Limb (tissue), 2 donors: ENCODE measurements around the gene IL19.
"Not testable (repeated sequence)": the region's sequence is repeated elsewhere in the genome, so short reads cannot be mapped to it uniquely, and the experiment has no call there.

Experiments used
- DNase-seq, 2 donors: peaks; one replicate each; pipeline ENCODE4 v3.0.0-alpha.2; 2016; ENCODE audit errors: extremely low spot score in 2 of 2

Gene IL19

DNA sequence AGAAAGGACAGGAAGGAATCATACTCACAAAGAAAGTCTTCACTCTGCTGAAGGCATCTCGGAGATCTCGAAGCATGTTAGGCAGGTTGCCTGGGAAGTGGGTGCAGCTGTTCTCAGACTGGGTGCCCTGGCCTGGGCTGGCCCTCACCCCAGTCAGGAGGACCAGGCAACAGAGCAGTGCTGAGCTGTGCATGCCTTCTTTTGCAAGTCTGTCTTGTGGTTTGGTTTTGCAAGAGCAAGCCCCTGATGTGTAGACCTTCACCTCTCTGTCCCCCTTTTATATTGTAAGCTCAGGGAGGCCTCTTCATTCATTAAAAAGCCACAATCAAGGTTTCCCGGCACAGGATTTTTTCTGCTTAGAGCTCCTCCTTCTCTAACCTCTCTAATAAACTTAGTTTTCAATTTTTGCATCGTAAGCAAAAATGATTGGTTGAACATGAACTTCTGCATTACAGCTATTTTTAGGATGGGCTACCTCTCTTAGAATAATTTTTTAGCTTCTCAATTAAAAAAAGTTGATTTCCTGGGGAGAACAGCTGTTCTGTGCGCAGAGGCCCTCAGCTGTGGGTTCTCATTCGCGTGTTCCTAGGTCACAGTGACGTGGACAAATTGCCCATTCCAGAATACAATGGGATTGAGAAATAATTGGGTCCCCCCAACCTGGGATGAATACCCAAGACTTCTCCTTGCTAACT is 1.8 kb downstream of the IL19 start, which contains the start of gene IL10:
TSS of gene IL10 (minus strand) at position 252 of the 695 bp plus-strand sequence. CDS start at position 193, 59 bp downstream.
- no peak for DNase-seq

DNA sequence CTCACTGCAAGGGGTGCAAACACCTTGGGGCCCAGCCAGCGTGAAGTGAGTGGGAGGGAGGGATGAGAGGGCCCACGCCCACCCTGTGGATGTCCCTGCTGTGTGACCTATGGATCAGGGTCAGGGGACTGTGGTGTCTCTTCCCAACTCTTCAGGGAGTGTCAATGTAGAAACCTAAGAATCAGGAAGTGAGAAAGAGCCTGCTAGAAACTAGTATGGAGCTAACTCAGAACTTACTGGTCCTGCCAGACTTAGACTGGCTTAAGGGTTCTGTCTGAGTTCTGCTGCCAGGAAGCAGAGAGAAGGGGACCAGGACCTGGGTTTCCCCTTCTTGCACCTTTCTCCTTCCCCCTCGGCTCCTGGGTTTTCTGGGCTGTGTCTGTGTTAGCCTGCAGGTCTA is 3.5 kb downstream of the IL19 start:
- DNase-seq: no peak

DNA sequence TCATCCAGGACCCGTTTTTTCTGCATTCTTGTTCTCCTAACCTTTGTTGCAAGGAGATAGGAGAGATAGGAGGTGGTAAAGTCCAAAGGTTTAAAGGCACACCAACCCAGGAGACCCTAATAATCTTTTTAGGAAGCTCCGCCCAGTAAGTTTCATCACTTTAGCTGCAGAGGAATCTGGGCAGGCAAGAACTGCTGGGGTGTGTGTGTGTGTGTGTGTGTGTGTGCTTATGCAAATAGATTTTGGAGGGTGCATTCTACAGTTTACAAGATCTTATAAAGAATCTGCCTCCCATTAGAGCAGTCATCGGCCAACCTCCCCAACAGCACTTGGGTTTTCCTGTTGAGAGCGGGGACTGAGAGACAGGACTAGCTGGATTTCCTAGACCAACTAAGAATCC is 5.7 kb downstream of the IL19 start:
- no peak for DNase-seq

DNA sequence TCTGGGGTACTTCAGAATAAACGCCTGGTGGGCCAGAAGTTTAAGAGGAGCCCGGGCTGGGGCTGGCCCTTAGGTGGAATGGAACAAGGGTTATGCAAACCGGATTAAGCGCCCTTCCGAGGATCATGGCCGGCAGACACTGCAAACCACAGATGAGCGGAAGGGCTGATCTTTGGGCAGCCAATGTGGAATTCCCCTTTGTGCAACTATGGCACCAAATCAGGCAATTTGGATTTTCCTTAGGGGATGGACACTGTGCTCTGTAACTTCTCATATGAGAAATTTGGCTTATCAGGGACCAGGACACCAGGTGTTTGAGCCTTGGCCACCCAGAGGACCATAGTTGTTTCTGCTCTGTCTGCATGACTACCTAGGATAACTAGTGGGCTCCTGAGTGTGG is 7.5 kb downstream of the IL19 start:
- no peak for DNase-seq

DNA sequence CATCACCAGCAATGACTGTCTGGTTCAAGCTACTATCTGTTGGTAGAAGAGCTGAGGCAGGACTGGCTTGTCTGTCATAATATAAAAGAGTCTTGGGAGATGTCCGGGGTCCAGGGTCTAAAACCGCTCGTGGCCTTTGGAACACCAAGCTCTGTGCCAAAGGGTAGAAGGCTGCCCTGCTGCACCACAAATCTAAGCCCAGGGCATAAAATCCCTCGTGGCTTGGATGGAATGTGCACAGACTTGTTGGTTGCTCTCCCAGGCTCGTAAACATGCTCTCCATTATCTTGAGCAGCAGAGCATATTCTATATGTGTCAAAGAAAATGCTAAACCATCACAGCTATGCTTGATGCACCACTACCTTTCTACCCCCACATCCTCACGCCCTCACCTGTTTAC is 8.3 kb downstream of the IL19 start:
- DNase-seq: not testable (repeated sequence)

DNA sequence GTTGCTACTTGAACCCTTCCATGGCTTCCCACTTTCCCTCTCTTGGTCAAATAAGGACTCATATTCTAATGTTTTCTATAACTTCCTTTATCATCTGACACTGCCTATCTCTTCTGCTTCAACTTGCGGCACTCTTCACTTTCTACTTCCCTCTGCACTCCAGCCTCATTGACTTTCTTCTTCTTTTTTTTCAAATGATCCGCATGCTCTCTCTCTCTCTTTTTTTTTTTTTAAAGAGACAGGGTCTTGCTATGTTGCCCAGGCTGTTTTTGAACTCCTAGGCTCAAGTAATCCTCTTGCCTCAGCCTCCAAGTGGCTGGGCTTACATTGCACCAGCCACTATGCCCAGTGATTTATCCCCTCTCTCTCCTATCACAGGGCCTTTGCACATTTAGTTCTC is 9.1 kb downstream of the IL19 start:
- no peak for DNase-seq

DNA sequence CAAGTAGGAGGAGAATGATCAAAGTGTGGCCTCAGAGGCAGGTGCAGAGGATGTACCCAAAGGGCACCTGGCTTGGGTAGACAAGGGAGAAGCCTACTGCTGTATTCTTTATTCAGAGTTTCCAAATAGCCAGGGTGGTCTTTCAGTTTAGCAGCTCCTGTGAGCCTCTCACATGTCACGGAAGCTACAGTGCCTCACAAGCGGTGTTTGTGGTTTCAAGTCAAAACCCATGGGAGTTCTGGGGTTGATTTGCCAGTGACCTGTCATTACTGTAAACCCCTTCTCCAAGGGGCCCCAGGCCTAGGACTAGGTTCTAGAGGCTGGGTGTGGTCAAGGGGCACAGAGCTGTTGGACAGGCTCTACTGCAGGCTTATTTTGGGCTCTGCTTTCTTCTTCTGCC is 11.9 kb downstream of the IL19 start:
- DNase-seq: no peak

DNA sequence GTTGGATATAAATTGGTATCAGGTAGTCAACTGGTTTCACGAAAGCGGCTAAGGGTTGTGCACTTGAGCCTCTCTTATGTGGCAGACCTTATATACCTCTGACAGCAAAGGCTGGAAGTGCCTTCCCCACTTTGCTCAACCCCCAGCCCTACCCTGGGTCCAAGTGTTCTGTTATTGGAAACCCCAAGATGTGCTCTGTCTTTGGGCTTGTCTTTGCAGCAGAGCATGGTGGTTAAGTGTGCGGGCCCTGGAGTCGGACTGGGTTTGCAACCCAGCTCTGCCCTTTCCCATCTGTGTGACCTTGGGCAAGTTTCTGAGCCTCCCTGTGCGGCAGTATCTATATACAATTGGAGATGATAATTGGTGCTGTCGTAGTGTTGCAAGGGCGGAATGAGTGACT is 12.9 kb downstream of the IL19 start:
- DNase-seq: no peak

DNA sequence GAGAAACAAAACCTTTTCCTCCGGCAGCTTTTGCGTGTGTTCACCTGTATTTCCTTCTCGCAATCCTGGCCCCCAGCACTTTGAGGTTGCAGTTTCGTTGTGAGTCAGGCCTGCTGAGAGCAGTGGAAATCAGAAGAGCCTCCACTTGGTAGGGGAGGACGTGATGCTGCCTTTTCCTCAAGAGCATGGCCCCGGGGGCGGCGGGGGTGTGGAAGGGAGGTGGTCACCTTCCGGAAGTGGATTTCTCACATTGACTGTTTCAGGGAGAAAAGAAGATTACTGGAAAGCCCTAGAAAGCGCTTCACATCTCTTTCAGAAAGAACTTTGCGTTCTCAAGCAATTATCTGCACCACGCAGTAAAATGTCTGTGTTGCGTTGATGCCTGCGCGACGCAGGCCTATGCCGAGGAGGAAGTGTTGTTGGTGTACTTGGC is 13.9 kb downstream of the IL19 start:
- DNase-seq: no peak

DNA sequence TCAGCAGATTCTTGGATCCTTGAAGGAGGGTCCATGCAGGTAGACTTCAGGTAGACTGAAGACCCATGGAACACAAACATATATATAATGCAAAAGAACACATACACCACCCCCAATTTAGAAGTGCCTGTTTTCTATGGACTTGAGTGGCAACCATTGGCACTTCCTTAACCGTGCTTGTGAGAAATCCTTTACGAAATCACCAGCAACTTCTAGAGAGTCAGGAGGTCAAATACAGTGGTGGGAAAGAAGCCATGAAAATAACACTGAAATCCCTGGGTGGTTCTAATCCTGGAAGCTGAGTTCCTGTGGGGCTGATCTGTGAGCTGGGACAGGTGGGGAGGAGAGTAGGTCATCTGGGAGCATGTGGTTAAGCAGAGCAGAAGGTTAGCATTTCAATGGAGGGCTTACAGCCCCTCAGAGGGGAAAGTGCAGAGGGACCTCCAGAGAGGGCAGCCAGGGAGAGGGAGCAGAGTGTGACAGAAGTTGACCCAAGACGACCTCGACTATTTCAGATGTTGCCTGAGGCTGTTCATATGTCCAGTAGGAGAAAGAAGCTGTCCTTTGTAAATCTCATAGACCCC is 14.7 kb downstream of the IL19 start:
- no peak for DNase-seq

DNA sequence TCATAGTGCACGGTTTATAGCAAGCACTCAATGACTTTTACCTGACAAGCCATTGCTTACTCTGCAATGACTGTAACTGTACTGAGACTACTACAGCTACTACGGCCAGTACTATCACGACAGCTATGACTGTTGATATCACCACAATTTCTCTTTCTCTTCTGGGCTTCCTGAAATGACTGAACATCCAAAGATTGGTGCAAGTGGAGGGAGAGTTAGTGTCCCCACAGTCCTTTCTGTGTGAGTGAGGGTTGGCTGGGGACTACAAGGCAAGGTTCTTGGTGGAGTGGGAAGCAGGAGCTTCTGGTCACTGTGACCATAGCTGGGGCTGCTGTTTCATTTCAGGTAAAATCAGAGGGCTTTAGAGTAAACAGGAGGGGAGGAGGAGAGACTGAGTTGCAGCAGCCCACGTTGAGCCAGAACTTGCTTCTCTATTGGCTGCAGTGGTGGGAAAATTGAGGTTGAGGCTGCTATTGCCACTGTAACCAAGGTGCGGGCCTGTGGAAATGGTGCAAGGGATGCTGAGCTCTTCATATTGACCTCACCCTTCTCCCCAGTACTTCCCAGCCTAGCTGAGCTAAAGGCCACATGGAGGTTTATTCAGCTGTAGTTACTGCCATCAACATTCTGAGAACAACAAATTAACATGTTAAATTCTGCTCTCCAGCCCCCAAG is 15.8 kb downstream of the IL19 start:
- DNase-seq: no peak

DNA sequence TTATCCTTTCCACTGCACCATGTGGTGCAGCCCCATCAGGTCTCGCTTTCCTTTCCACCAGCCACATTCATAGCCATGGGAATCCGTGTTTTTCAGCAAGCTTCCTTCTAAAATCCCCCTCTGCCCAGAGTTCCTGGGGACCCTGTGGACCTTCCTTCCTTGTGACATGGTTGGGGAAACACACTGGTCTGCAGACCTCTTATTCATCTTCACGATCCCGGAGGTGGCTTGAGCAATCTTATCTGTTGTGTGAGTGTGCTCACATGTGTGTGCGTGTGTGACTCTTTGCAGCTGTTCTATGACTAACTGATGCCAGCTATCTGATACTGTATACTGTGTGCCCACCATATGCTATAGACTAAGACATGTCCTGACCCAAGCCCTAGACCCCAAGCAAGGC is 17.3 kb downstream of the IL19 start:
- no peak for DNase-seq

DNA sequence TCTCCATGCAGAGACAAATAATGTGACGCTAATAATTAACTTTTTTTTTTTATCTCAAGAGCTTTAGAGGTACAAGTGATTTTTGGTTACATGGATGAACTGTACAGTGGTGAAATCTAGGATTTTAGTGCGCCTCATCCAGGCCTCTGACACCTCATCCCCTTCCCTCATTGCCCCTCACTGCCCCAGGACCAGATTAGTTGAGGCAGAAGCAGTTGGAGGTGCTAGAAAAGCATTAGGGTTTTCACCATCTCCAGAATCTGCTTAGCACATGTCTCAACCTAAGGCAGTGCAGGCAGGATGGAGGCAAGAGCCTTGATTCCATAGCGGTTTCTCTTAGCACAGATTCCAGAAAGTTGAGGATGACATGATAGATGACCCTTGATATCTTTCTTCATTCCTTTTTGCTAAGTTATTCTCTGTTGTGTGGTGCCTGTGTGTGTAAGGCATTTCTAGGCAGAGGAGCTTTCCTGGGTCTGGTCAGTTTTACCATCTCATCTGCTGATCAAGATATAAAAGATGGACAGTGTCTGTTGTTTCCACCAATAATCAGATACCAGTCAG is 18.0 kb downstream of the IL19 start:
- no peak for DNase-seq

DNA sequence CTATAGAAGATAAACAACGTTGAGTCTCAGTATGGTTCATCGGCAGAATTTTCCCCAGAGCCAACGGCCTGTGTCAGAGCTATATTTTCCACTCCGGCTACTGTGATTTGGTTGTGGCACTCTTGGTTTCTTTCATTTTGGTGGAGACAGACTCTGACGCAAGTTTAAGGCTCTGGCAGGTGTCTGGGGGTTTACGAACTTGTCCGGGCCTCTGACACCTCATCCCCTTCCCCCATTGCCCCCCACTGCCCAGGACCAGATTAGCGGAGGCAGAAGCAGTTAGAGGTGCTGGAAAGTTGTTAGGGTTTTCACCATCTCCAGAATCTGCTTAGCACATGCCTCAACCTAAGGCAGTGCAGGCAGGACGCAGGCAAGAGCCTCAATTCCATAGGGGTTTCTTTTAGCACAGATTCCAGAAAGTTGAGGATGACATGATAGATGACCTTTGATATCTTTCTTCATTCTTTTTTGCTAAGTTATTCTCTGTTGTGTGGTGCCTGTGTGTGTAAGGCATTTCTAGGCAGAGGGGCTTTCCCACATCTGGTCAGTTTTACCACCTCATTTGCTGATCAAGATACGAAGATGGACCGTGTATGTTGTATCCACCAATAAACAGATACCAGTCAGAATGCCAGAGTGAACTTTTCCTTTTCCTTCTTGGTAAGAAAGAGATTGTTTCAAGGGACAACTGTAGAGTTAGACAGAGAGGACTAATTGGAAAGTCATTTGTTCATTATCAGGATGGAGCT is 20.1 kb downstream of the IL19 start:
- DNase-seq: no peak

DNA sequence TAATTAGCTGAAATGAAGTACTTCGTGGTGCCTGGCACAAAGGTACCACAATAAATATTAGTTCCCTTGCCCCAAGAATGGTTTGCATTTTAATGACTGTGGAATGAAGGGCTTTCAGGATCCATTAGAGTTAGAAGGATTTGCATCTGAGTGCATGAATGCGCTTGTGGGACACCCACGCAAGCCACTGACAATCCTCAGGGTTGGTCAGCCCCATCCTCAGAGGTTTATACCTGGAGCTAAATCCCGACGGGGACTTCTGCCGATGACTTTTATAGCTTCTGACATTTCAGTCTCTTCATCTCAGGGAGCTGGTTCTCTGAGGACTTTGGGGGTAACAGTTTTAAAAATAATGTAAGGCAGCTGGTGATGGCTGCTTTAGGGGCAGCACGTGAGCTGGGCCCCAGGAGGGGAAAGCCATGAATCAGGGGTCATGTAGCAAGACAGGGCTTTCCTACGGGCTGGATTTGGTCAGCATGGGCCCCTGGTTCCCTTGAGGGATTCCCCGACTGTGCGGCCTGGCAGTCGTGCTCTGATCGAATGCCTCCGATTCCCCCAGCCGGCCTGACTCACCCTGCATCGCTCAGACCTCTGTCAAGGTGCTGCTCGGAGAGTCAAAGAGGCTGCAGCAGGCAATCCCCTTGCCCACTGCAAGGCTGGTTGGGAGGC is 22.5 kb downstream of the IL19 start:
- DNase-seq: no peak

DNA sequence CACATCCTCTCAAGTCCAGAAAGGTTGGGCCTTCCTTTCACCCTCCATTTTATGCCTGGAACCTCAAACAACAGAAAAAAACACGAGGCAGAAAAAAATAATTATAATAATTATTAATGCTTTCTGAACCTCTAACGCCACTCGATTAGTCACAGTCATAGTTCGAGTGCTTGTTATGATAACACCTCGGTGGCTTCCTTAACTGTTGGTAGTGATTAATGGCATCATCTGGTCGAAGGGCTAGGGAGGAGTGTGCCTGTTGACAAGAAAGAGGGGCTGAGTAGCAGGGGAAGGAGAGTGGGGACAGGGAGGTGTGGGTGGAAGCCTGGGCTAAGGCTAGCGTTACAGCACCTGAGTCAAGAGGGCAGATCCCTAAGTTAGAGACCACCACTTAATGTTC is 23.0 kb downstream of the IL19 start:
- DNase-seq: no peak

DNA sequence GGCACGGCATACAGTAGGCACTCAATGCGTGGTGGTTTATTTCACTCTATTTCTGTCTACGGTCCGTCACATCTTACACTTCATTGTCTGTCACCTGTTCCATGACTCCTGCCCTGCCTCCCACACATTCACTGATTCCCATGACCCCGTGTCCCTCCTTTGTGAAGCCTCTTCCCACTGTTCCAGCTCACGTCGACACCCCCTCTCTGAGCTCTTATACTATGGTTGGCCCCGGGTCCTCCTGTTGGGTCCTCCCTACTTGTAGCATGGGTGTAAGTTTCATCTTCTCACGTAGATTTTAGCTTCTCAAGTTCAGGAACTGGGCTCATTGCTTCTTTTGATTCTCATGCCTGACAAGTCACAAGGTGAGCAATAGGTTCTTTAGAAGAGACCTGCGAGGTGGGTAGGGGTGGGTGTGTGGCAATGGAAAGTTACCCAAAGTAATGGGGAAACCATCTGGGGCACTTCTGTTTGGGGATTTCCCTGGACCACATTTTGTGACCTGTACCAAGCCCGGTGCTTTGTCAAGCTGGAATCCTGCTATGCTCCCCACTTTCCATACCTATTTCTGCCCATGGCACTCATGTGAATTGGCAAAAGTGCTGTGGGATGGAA is 23.8 kb downstream of the IL19 start:
- DNase-seq: no peak

DNA sequence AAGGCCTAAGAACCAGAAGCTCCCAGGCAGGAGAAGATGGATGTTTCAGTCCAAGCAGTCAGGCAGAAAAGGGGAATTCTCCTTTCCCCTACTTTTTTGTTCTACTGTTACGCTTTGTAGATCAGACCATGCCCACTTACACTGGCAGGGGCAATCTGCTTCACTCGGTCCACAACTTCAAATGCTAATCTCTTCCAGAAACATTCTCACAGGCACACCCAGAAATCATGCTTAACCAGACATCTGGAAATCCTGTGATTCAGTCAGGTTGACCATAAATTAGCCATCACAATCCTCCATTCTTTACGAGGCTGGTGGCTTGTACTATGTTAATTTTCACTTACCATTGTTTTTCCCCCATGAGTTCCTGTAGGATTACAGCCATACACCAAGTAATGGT is 25.5 kb downstream of the IL19 start:
- no peak for DNase-seq

DNA sequence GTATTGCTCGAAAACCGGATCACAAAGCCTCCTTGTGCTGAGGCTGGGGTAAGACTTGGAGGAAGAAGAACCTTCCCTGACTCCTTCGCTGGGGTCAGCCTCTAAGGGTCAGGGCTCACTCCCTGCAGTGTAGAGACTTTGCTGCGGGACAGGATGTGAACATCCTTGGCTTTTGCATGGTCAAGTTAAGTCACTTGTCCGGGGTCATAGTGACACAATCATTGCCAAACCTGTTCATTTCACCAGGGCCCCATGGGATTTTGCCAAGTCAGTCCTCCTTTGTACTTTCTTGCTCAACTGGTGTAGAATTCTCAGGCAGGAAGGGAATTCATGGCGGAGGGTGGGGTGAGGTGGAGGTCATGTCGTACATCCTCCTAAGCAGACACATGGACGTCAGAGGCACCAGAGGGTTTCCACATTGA is 26.4 kb downstream of the IL19 start:
- no peak for DNase-seq

DNA sequence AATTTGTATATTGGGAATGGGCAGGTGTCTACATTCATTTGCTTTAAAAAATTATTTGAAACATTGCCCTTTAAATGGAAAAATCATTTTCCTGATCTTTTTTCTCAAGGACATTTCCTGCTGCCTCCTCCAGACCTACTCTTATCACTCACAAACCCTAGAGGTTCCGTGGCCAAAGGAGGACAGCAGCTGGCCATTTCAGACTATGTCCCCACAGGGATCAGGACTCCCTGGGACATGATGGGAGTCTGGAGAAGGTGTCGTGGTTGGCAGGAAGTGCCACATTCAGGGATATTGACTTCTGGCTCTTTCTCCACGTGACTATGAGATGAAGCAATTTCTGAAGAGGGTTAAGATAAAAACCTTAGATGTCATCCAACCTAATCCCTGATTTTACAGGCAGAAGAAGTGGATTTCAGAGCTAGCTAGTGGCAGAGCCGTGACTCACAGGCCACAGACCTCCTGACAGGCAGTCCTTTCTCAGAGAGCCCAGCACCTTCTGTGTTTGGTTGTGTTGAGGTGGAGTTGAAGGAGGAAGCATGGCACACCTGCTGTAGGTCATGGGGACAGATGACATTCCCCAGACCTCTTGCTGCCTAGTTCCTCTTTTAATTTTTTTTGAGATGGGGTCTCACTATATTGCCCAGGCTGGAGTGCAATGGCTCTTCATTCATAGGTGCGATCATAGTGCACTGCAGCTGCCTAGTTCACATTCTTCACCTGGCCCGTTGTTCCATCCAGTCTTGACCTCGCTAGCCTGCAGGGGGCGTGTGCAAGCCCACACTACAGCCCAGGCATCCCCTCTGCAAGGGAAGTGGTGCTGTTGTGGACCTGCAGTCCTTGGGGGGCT is 27.2 kb downstream of the IL19 start:
- no peak for DNase-seq
